K562 (cell line): ENCODE data around the gene GABARAP. TPM values are rescaled to one million over a fixed set of nuclear protein-coding genes. Genes with fewer than 3 reads are reported as not detected.

ENCODE experiments used
- AFF1 ChIP-seq, 2 experiments: fragments of 450-650 bp; IDR thresholded peaks; 2 replicates each; pipeline ENCODE4 v1.6.1; 2018; ENCODE audit warnings: mild to moderate bottlenecking in 2 of 2, low read depth in 1 of 2; ENCODE audit not compliant: partially characterized antibody in 2 of 2
- ATF7 ChIP-seq: fragments of 450-650 bp; IDR thresholded peaks from 2 replicates; pipeline ENCODE4 v1.7.1; 2014; ENCODE audit warnings: mild to moderate bottlenecking, moderate library complexity
- E2F6 ChIP-seq, 2 experiments: IDR thresholded peaks; 2 replicates each; pipeline ENCODE4 v1.6.1; 2011; ENCODE audit warnings: borderline replicate concordance in 1 of 2, control low read depth in 1 of 2, low read depth in 1 of 2, low read length in 1 of 2, mild to moderate bottlenecking in 1 of 2, mixed read lengths in 1 of 2, moderate library complexity in 1 of 2; ENCODE audit not compliant: insufficient read depth in 1 of 2, insufficient read length in 1 of 2, poor library complexity in 1 of 2, severe bottlenecking in 1 of 2; ENCODE audit errors: extremely low read depth in 1 of 2
- MBD2 ChIP-seq: sonication (generic); IDR thresholded peaks from 2 replicates; pipeline ENCODE4 v1.6.1; 2016; ENCODE audit warnings: low read depth, borderline replicate concordance
- MTA3 ChIP-seq: fragments of 450-650 bp; formaldehyde crosslinking; IDR thresholded peaks from 2 replicates; pipeline ENCODE4 v1.6.1; 2017; ENCODE audit warnings: mild to moderate bottlenecking, borderline replicate concordance
- NCOA1 ChIP-seq: fragments of 450-650 bp; IDR thresholded peaks from 2 replicates; pipeline ENCODE4 v1.6.1; 2016; ENCODE audit warnings: low read depth
- TFAM ChIP-seq: fragments of 250-450 bp; sonication (Bioruptor Pico); conservative IDR thresholded peaks from 2 replicates; pipeline ENCODE4 v1.5.0; 2021; ENCODE audit warnings: mild to moderate bottlenecking, moderate library complexity
- USF1 ChIP-seq: sonication (generic); formaldehyde crosslinking; IDR thresholded peaks from 2 replicates; pipeline ENCODE4 v1.9.0; 2022; ENCODE audit warnings: mild to moderate bottlenecking, missing genetic modification reagents
- ZBTB11 ChIP-seq, 3 experiments: fragments of 200-800 bp in 1 of 3; fragments of 250-450 bp in 1 of 3; fragments of 450-650 bp in 1 of 3; sonication (Bioruptor Pico) in 1 of 3; sonication (Bioruptor generic) in 1 of 3; formaldehyde crosslinking in 1 of 3; IDR thresholded peaks; 2 replicates each; pipeline versions ENCODE4 v1.6.1 to v1.8.0; 2016 to 2022; ENCODE audit warnings: mild to moderate bottlenecking in 2 of 3, missing genetic modification characterization in 2 of 3, missing compliant biosample characterization in 1 of 3, moderate library complexity in 1 of 3
- ZNF76 ChIP-seq: fragments of 250-450 bp; sonication (Bioruptor Pico); IDR thresholded peaks from 2 replicates; pipeline ENCODE4 v1.4.0; 2020; ENCODE audit warnings: mild to moderate bottlenecking, moderate library complexity, borderline replicate concordance
- polyA plus RNA-seq, 8 experiments: library from polyadenylated mRNA; depleted of rRNA in 4 of 8; stranded (reverse) in 5 of 8; unstranded in 3 of 8; fragments of >200 nt; fragmentation: Nextera tagmentation in 2 of 8; fragmentation: Illumina TruSeq in 1 of 8; extraction: Ambion mirVana in 2 of 8; extraction: Trizol in 1 of 8; gene quantifications; 2 replicates each; pipeline versions ENCODE4 v1.2.1 to v1.2.3, GENCODE V29; 2011 to 2014; ENCODE audit warnings: inconsistent platforms in 1 of 8, missing spikeins in 1 of 8
- total RNA-seq, 7 experiments: library from RNA; depleted of rRNA in 6 of 7; stranded (reverse); fragments of >200 nt in 6 of 7; fragmentation: Illumina TruSeq in 2 of 7; extraction: Trizol in 2 of 7; gene quantifications; 2 replicates each; pipeline versions ENCODE4 v1.2.1 to v1.2.3, GENCODE V29; 2011 to 2021; ENCODE audit warnings: low replicate concordance in 1 of 7
- TF ChIP-seq, protein P1 (sequence below): sonication (generic); formaldehyde crosslinking; IDR thresholded peaks from 2 replicates; pipeline ENCODE4 v1.5.0; 2020; ENCODE audit warnings: missing genetic modification reagents
- TF ChIP-seq, protein P2 (sequence below): sonication (generic); formaldehyde crosslinking; IDR thresholded peaks from 2 replicates; pipeline ENCODE4 v1.8.0; 2022; ENCODE audit warnings: missing genetic modification reagents, mild to moderate bottlenecking, moderate library complexity, borderline replicate concordance

The GABARAP gene
- total and polyA plus RNA-seq, 9 of the 15 experiments (the other 6 are each of a cell fraction or from before 2014, with no cell fraction given): 47.5 to 373 (median 152) TPM

DNA sequence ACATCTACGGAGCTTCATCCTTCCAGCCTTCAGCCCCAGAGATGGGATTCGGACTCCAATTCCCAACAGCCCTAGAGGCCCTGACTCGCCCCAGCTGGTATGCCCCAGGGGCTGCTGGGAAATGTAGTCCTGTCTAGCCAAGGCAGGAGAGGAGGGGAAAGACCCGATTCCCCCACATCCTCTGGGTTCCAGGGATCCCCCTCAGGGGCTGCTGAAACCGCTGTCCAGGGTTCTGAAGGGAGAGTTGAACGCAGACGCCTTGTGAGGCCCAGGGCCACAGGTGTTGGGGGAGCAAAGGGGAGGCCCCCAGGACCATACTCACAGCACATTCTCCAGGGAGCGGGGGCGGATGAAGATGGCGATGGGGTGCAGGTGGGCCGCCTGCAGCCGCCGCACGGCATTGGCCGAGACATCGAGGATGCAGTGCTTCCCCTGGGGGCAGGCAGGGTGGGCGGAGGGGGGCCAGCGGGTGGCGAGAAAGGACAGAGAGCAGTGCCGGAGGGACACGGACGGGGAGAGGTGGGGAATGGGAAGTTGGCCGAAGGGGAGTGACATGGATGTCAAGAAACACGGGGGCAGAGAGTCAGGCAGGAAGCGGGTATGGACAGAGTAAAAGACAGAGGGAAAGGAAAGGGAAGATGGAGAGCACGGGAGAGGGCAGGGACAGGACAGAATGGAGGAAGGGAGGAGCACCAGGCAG is 50.5 kb downstream of the GABARAP start (continued):
- TF ChIP-seq AFF1 (IDR thresholded peaks at IDR 0.05; ENCODE audit: low read depth in 1 of 2, partially characterized antibody in 2 of 2) (peak in 1 of 2 experiments; percentile 96), NCOA1 (no peak), E2F6 (IDR thresholded peaks at IDR 0.05; ENCODE audit: borderline replicate concordance in 1 of 2, extremely low read depth in 1 of 2, insufficient read depth in 1 of 2, insufficient read length in 1 of 2, low read depth in 1 of 2, low read length in 1 of 2, poor library complexity in 1 of 2, severe bottlenecking in 1 of 2) (no peak), MTA3 (no peak), ZBTB11 (CRISPR knock-in tag; IDR thresholded peaks at IDR 0.05) (0 out of 6 replicates have a peak, but pooled peaks of 1 of the 3 experiments have one; percentile 28), TFAM (no peak), ZNF76 (no peak), ATF7 (no peak), MBD2 (peak; percentile 91), USF1 (CRISPR knock-in tag) (peak; percentile 35; the same call in 1 of the 2 replicates)
- TF ChIP-seq, protein P1, sequence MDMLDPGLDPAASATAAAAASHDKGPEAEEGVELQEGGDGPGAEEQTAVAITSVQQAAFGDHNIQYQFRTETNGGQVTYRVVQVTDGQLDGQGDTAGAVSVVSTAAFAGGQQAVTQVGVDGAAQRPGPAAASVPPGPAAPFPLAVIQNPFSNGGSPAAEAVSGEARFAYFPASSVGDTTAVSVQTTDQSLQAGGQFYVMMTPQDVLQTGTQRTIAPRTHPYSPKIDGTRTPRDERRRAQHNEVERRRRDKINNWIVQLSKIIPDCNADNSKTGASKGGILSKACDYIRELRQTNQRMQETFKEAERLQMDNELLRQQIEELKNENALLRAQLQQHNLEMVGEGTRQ (CRISPR knock-in tag): peak; percentile 78
- TF ChIP-seq, protein P2, sequence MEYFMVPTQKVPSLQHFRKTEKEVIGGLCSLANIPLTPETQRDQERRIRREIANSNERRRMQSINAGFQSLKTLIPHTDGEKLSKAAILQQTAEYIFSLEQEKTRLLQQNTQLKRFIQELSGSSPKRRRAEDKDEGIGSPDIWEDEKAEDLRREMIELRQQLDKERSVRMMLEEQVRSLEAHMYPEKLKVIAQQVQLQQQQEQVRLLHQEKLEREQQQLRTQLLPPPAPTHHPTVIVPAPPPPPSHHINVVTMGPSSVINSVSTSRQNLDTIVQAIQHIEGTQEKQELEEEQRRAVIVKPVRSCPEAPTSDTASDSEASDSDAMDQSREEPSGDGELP (CRISPR knock-in tag): peak; percentile 98
